SJSA1 (cell line): ENCODE results near the gene ANAPC5. TPM values are rescaled to one million over a fixed set of nuclear protein-coding genes. Genes with fewer than 3 reads are reported as not detected.
"Not testable (repeated sequence)": the region's sequence is repeated elsewhere in the genome, so short reads cannot be mapped to it uniquely, and the experiment has no call there.

Experiments
- DNase-seq, 2 experiments: peaks; one replicate each; pipeline ENCODE4 v3.0.0-alpha.2; 2015 to 2020; ENCODE audit warnings: low spot score in 2 of 2, low read depth in 1 of 2
- H3K27ac ChIP-seq: fragments of 250-450 bp; sonication (Bioruptor Pico); 2 replicates; pipeline ENCODE4 v1.5.1; 2020; ENCODE audit warnings: mild to moderate bottlenecking, moderate library complexity
- H3K27me3 ChIP-seq: fragments of 250-450 bp; sonication (Bioruptor Pico); replicated peaks from 2 replicates; pipeline ENCODE4 v1.5.1; 2020; ENCODE audit warnings: mild to moderate bottlenecking, moderate library complexity
- H3K36me3 ChIP-seq: fragments of 250-450 bp; sonication (Bioruptor Pico); 2 replicates; pipeline ENCODE4 v1.5.1; 2020; ENCODE audit warnings: mild to moderate bottlenecking
- H3K4me1 ChIP-seq: fragments of 250-450 bp; sonication (Bioruptor Pico); replicated peaks from 2 replicates; pipeline ENCODE4 v1.6.1; 2021; ENCODE audit warnings: mild to moderate bottlenecking
- H3K4me3 ChIP-seq: fragments of 250-450 bp; sonication (Bioruptor Pico); 2 replicates; pipeline ENCODE4 v1.5.1; 2020; ENCODE audit warnings: mild to moderate bottlenecking
- H3K9me3 ChIP-seq: fragments of 250-450 bp; sonication (Bioruptor Pico); replicated peaks from 2 replicates; pipeline ENCODE4 v1.5.1; 2020; ENCODE audit warnings: mild to moderate bottlenecking
- total RNA-seq: library from RNA; depleted of rRNA; stranded (reverse); fragments of >200 nt; shearing (Covaris generic); gene quantifications from 2 replicates; pipeline ENCODE4 v1.2.3, GENCODE V29; 2014

Gene ANAPC5
- total RNA-seq, 1 experiment from 2014 or later = 107 TPM

GRCh38 chr12:121294151-121294889 lies 57.9 kb downstream of the ANAPC5 start:
- Histone ChIP-seq H3K4me1 (peaks cover 11% of the 10 kb centered on the region), H3K36me3 (peaks cover 4% of the 10 kb centered on the region), H3K27me3 (no peaks in the 10 kb centered on the region), H3K4me3 (no peak overlapping the region), H3K27ac (no peak overlapping the region), H3K9me3 (no peaks in the 10 kb centered on the region)
- DNase-seq = no peak

DNA sequence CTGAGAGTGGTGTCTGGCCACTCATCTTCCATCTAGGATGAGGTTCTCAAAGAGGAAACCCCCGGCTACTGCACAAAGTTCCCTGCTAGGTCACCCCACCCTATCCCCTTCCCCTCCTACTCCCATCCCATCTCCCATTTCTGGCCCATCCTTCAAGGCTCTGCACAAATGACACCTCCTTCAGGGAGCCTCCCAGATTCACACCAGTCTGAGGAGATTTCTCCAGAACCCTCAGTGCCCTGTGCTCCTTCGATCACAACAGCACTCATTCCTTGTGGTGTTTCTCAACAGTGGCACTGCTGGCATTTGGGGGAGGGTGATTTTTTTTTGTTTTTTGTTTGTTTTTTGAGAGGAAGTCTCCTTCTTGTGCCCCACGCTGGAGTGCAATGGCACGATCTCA lies 58.6 kb downstream of the ANAPC5 start:
- H3K27ac ChIP-seq = no peak overlapping the region

GRCh38 chr12:121290410-121290809 lies 61.8 kb downstream of the ANAPC5 start:
- H3K36me3 ChIP-seq = no peaks in the 10 kb centered on the region

More for the DNA sequence above, 58.6 kb downstream of the ANAPC5 start:
- Histone ChIP-seq H3K9me3 (no peaks in the 10 kb centered on the region), H3K4me3 (no peak overlapping the region), H3K27me3 (no peaks in the 10 kb centered on the region), H3K36me3 (peaks cover 4% of the 10 kb centered on the region), H3K4me1 (peaks cover 11% of the 10 kb centered on the region)
- DNase-seq = no peak

GRCh38 chr12:121289962-121290361 lies 62.2 kb downstream of the ANAPC5 start:
- no peak for DNase-seq
- Histone ChIP-seq H3K27ac (no peak overlapping the region), H3K4me3 (no peak overlapping the region), H3K27me3 (no peaks in the 10 kb centered on the region), H3K9me3 (no peaks in the 10 kb centered on the region), H3K4me1 (no peaks in the 10 kb centered on the region), H3K36me3 (no peaks in the 10 kb centered on the region)

More at GRCh38 chr12:121290410-121290809, 61.8 kb downstream of the ANAPC5 start:
- no peaks in the 10 kb centered on the region for H3K27me3 ChIP-seq
- H3K27ac ChIP-seq = no peak overlapping the region
- no peaks in the 10 kb centered on the region for H3K9me3 ChIP-seq
- DNase-seq = no peak
- peaks cover under 1% of the 10 kb centered on the region for H3K4me1 ChIP-seq
- H3K4me3 ChIP-seq = no peak overlapping the region

DNA sequence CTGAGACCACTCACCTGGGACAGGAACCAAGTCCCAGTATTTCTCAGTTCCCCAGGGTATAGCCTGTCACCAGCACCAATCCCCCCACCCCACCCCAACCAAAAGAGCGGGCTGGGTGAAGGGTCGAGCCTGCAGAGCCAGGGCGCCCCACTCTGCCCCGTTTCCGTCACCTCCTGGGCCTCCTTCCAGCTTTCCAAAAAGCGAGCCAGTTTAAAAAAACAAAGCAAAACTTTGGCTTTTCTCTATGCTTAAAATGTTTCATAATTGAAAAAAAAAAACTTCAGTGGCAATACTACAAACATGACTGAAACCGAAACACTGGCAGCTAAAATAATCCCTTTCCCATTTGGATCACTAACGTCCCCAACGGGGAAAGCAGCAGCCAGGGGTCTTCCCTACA lies 63.2 kb downstream of the ANAPC5 start:
- no peak overlapping the region for H3K27ac ChIP-seq
- H3K4me1 ChIP-seq = peaks cover 5% of the 10 kb centered on the region; the same call in 1 of the 2 replicates
- no peak for DNase-seq
- no peaks in the 10 kb centered on the region for H3K9me3 ChIP-seq
- no peaks in the 10 kb centered on the region for H3K27me3 ChIP-seq
- H3K36me3 ChIP-seq = no peaks in the 10 kb centered on the region
- H3K4me3 ChIP-seq = no peak overlapping the region

DNA sequence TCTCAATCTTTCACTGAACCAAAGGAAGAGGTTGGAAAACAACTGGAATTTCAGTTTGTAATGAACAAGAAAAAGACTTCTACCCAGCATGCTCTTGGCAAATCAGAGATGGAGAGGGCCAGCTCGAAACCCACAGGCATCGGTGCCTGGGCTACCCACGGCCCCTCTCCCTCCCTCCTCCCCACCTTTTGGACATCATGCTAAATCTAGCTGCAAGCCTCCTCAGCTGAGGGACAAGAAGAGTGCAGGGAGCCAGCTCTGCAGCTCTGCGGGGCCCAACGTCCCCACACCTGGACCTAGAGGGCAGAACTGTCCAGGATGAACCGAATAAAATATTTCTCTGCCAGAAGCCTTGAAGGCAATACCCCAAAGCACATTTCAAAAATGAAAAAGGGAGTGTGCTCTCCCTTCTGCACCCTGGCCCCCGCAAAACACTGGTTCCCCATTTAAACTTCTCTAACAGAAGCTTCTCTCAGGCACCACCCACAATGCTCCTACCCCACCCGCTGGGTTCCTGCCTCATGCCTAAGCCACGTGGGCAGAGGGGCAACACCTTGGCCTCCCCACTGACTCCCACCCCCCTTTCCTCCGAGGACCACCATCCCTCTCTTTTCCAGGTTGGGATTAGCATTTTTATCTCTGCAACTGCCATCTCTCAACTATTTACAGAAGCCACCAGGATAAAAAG lies 63.9 kb downstream of the ANAPC5 start:
- no peaks in the 10 kb centered on the region for H3K27me3 ChIP-seq
- no peaks in the 10 kb centered on the region for H3K36me3 ChIP-seq
- no peak overlapping the region for H3K4me3 ChIP-seq
- H3K27ac ChIP-seq = no peak overlapping the region
- peaks cover 5% of the 10 kb centered on the region; the same call in 1 of the 2 replicates for H3K4me1 ChIP-seq
- H3K9me3 ChIP-seq = no peaks in the 10 kb centered on the region
- DNase-seq = no peak

- DNase-seq = no peak
- no peaks in the 10 kb centered on the region for H3K36me3 ChIP-seq
- H3K4me3 ChIP-seq = no peak overlapping the region
- H3K27me3 ChIP-seq = no peaks in the 10 kb centered on the region
- H3K9me3 ChIP-seq = no peaks in the 10 kb centered on the region
- H3K27ac ChIP-seq = no peak overlapping the region
- peaks cover 5% of the 10 kb centered on the region; the same call in 1 of the 2 replicates for H3K4me1 ChIP-seq
Measured at GRCh38 chr12:121287267-121287954, 64.8 kb downstream of the ANAPC5 start.

- DNase-seq = no peak
- Histone ChIP-seq H3K36me3 (no peaks in the 10 kb centered on the region), H3K4me3 (no peak overlapping the region), H3K9me3 (no peaks in the 10 kb centered on the region), H3K27ac (no peak overlapping the region), H3K27me3 (no peaks in the 10 kb centered on the region), H3K4me1 (peaks cover 5% of the 10 kb centered on the region; the same call in 1 of the 2 replicates)
Measured at GRCh38 chr12:121285856-121286255, 66.4 kb downstream of the ANAPC5 start.

DNA sequence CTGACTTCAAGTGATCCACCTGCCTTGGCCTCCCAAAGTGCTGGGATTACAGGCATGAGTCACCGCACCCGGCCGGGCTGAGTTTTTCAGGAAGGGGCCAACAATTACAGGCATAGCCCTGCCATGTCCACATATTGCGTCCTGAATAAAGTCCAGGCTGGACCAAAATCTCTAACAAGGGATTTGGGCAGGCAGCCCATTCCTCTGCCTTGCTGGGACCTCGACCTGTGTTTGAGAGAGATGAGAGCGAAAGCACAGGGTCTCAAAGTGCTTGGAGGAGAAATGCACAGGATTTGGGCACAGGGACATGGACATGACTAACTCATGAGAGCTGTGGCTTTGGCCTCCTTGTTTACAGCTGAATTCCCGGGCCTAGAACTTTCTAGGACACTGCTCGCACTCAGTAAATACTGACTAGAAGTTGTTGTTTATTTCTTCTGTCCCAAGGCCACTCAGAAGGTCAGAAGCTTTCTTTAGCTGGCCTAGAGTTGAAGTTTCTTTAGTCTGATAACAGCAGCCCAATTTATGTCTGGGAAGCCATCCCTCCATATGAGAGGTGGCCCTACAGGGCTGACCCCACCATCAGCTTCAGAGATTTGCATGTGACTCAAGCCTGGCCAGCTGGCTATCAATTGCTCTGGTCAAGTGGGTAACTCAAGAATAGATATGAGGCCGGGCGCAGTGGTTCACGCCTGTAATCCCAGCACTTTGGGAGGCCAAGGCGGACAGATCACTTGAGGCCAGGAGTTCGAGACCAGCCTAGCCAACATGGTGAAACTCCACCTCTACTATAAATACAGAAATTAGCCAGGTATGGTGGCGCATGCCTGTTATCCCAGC lies 67.4 kb downstream of the ANAPC5 start:
- Histone ChIP-seq H3K4me3 (no peak overlapping the region), H3K36me3 (no peaks in the 10 kb centered on the region), H3K9me3 (no peaks in the 10 kb centered on the region), H3K27ac (no peak overlapping the region), H3K4me1 (peaks cover 5% of the 10 kb centered on the region; the same call in 1 of the 2 replicates), H3K27me3 (no peaks in the 10 kb centered on the region)
- DNase-seq = no peak

DNA sequence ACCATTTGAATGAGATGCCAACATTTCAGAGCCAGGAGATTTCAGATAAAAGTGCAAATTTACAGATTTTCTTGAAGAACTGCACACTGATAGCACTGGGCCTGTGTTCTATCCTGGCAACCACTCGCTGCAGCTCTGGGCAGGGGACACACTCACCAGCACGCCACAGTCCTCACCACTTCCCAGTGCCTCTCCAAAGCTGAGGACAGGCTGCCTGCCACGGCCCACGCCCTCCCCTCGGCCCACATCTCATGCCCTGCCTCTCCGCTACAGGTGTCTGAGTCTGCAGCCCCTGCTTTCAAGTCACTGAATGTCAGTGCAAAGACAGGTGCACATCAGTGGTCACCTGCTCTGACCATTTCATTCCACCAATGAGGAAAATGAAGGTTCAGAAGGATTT lies 68.4 kb downstream of the ANAPC5 start:
- no peaks in the 10 kb centered on the region for H3K27me3 ChIP-seq
- no peaks in the 10 kb centered on the region for H3K36me3 ChIP-seq
- H3K4me1 ChIP-seq = peaks cover 12% of the 10 kb centered on the region
- DNase-seq = no peak
- H3K9me3 ChIP-seq = no peaks in the 10 kb centered on the region
- H3K4me3 ChIP-seq = no peak overlapping the region
- no peak overlapping the region for H3K27ac ChIP-seq

- Histone ChIP-seq H3K4me3 (no peak overlapping the region), H3K9me3 (no peaks in the 10 kb centered on the region), H3K36me3 (no peaks in the 10 kb centered on the region), H3K27me3 (no peaks in the 10 kb centered on the region), H3K4me1 (peaks cover 16% of the 10 kb centered on the region), H3K27ac (no peak overlapping the region)
- no peak for DNase-seq
Measured at GRCh38 chr12:121283388-121283787, 68.8 kb downstream of the ANAPC5 start.

DNA sequence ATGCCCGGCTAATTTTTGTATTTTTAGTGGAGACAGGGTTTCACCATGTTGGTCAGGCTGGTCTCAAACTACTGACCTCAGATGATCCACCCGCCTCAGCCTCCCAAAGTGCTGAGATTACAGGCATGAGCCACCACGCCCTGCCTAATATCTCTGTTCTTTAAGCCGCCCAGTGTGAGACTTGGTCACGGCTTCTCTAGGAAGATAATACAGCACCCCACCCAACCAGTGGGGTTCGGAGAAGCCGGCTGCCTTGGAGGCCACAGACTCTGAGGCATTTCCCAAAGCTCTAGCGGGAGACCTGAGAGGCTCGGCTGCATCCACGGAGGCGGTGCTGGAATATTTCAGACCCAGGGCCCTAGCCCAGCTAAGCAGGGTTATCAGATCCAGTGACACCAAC lies 69.3 kb downstream of the ANAPC5 start:
- DNase-seq = not testable (repeated sequence)

DNA sequence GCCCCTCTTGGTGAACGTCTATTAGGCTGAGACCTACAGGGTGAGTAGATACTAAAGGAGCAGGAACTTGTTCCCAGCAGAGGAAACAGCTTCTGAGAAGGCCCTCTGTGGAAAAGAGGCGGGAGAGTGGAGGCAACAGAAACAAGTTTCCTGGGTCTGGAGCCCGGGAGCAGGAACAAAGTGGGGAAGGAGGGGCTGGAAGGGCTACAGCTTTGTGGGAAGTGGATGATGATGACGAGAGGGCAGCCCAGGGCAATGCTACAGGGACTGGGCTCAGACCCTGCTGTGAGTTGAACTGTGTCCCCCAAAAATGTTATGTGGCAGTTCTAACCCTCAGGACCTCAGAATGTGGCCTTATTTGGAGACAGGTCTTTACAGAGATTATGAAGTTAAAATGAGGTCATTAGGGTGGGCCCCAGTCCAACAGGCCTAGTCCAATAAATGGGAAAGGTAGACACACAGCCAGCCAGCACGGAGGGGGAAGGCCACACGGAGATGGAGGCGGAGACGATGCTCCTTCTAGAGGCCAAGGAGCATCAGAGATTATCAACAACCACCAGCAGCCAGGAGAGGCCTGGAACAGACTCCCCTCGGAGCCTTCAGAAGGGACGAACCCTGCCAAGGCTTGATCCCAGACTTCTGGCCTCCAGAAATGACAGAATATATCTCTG lies 70.0 kb downstream of the ANAPC5 start:
- Histone ChIP-seq H3K27me3 (no peaks in the 10 kb centered on the region), H3K9me3 (no peaks in the 10 kb centered on the region), H3K4me3 (no peak overlapping the region), H3K4me1 (peaks cover 19% of the 10 kb centered on the region), H3K27ac (no peak overlapping the region), H3K36me3 (no peaks in the 10 kb centered on the region)
- DNase-seq = no peak

More for the DNA sequence above, 69.3 kb downstream of the ANAPC5 start:
- H3K4me3 ChIP-seq, H3K9me3 ChIP-seq, H3K27me3 ChIP-seq, H3K27ac ChIP-seq, H3K36me3 ChIP-seq: not testable (repeated sequence)
- peaks cover 16% of the 10 kb centered on the region for H3K4me1 ChIP-seq
